OCI-LY3 (cell line): Measurements from ENCODE around the gene ITGA11.

Source experiments
- H2AFZ ChIP-seq: fragments of 200-600, 300-600 bp; shearing (Covaris generic); 2 replicates; pipeline ENCODE4 v1.6.0; 2014; ENCODE audit warnings: antibody characterized with exemption, low read depth, low read length
- H3K27ac ChIP-seq: fragments of 200-600, 300-600 bp; sonication (generic); 2 replicates; pipeline ENCODE4 v1.5.1; 2014; ENCODE audit warnings: mild to moderate bottlenecking, low read length, moderate library complexity, mixed read lengths
- H3K27me3 ChIP-seq: fragments of 200-600, 300-600 bp; sonication (generic); 2 replicates; pipeline ENCODE4 v1.6.1; 2014; ENCODE audit warnings: low read depth, low read length, mixed read lengths
- H3K36me3 ChIP-seq: fragments of 200-600, 300-600 bp; sonication (generic); replicated peaks from 2 replicates; pipeline ENCODE3; 2014; ENCODE audit warnings: low read depth, low read length, mixed read lengths
- H3K4me1 ChIP-seq: fragments of 300-600, 200-600 bp; sonication (generic); 2 replicates; pipeline ENCODE4 v1.6.1; 2014; ENCODE audit warnings: low read length, mixed read lengths
- H3K4me2 ChIP-seq: fragments of 200-600, 300-600 bp; sonication (generic); 2 replicates; pipeline ENCODE4 v1.6.1; 2014; ENCODE audit warnings: low read length, mixed read lengths
- H3K4me3 ChIP-seq: fragments of 300-600, 200-600 bp; sonication (generic); 2 replicates; pipeline ENCODE4 v1.5.1; 2014; ENCODE audit warnings: antibody characterized with exemption, mild to moderate bottlenecking, low read length, moderate library complexity
- H3K79me2 ChIP-seq: fragments of 300-600, 200-600 bp; shearing (Covaris generic); 2 replicates; pipeline ENCODE4 v1.6.1; 2014; ENCODE audit warnings: mild to moderate bottlenecking, low read length, mixed read lengths
- H3K9ac ChIP-seq: fragments of 300-600, 200-600 bp; shearing (Covaris generic); 2 replicates; pipeline ENCODE4 v1.6.0; 2014; ENCODE audit warnings: mild to moderate bottlenecking, low read length, moderate library complexity
- H3K9me3 ChIP-seq: fragments of 200-600, 300-600 bp; shearing (Covaris generic); 2 replicates; pipeline ENCODE4 v1.6.1; 2014; ENCODE audit warnings: low read length, mixed read lengths; ENCODE audit not compliant: insufficient read depth
- H4K20me1 ChIP-seq: fragments of 200-600, 300-600 bp; sonication (generic); 2 replicates; pipeline ENCODE4 v1.6.1; 2016; ENCODE audit warnings: low read length, mixed read lengths; ENCODE audit not compliant: insufficient read depth
- CTCF ChIP-seq: fragments of 200-600, 300-600 bp; sonication (generic); IDR thresholded peaks from 2 replicates; pipeline ENCODE4 v1.5.1; 2014; ENCODE audit warnings: antibody characterized with exemption, low read length, low read depth
- EZH2phosphoT487 ChIP-seq: fragments of 200-600 bp; shearing (Covaris generic); IDR thresholded peaks from 2 replicates; pipeline ENCODE4 v1.6.1; 2018; ENCODE audit warnings: antibody characterized with exemption, mixed run types, low read depth

Gene ITGA11

GRCh38 chr15:68479406-68479805, 47.4 kb upstream of the ITGA11 start:
- Histone ChIP-seq H3K36me3 (no peaks in the 10 kb centered on the region), H3K27me3 (peaks cover 41% of the 10 kb centered on the region), H3K27ac (no peak overlapping the region), H3K4me2 (no peak overlapping the region), H4K20me1 (no peaks in the 10 kb centered on the region), H3K4me1 (no peaks in the 10 kb centered on the region), H2AFZ (no peak overlapping the region), H3K9ac (no peak overlapping the region), H3K9me3 (no peaks in the 10 kb centered on the region), H3K4me3 (no peak overlapping the region), H3K79me2 (no peaks in the 10 kb centered on the region)
- TF ChIP-seq CTCF (no peak), EZH2phosphoT487 (no peak)

- Histone ChIP-seq H3K27me3 (peaks cover 45% of the 10 kb centered on the region), H3K9ac (no peak overlapping the region), H3K4me1 (no peaks in the 10 kb centered on the region)
Measured at GRCh38 chr15:68478853-68479252, 46.9 kb upstream of the ITGA11 start.

GRCh38 chr15:68475449-68475848, 43.5 kb upstream of the ITGA11 start:
- Histone ChIP-seq H4K20me1 (no peaks in the 10 kb centered on the region), H2AFZ (no peak overlapping the region), H3K79me2 (no peaks in the 10 kb centered on the region), H3K9ac (no peak overlapping the region), H3K4me1 (no peaks in the 10 kb centered on the region), H3K4me2 (no peak overlapping the region), H3K27ac (no peak overlapping the region), H3K9me3 (no peaks in the 10 kb centered on the region), H3K36me3 (no peaks in the 10 kb centered on the region), H3K27me3 (peaks cover 40% of the 10 kb centered on the region), H3K4me3 (no peak overlapping the region)
- TF ChIP-seq EZH2phosphoT487: no peak
- no peak for TF ChIP-seq CTCF

More at GRCh38 chr15:68478853-68479252, 46.9 kb upstream of the ITGA11 start:
- no peaks in the 10 kb centered on the region for H3K79me2 ChIP-seq
- no peak overlapping the region for H3K27ac ChIP-seq
- no peak for TF ChIP-seq CTCF
- H4K20me1 ChIP-seq: no peaks in the 10 kb centered on the region
- no peak overlapping the region for H2AFZ ChIP-seq
- H3K9me3 ChIP-seq: no peaks in the 10 kb centered on the region
- no peaks in the 10 kb centered on the region for H3K36me3 ChIP-seq
- no peak overlapping the region for H3K4me3 ChIP-seq
- H3K4me2 ChIP-seq: no peak overlapping the region

- H3K4me1 ChIP-seq: no peaks in the 10 kb centered on the region
- TF ChIP-seq CTCF (no peak), EZH2phosphoT487 (no peak)
- no peak overlapping the region for H3K4me3 ChIP-seq
- no peak overlapping the region for H3K9ac ChIP-seq
- peaks cover 35% of the 10 kb centered on the region for H3K27me3 ChIP-seq
- no peaks in the 10 kb centered on the region for H3K79me2 ChIP-seq
- no peaks in the 10 kb centered on the region for H3K36me3 ChIP-seq
- no peak overlapping the region for H3K27ac ChIP-seq
- no peak overlapping the region for H3K4me2 ChIP-seq
- H3K9me3 ChIP-seq: no peaks in the 10 kb centered on the region
- H2AFZ ChIP-seq: no peak overlapping the region
- no peaks in the 10 kb centered on the region for H4K20me1 ChIP-seq
Measured at GRCh38 chr15:68471541-68471940, 39.6 kb upstream of the ITGA11 start.
